A673 (cell line): ENCODE measurements around the gene PDIA4. TPM values are rescaled to one million over a fixed set of nuclear protein-coding genes. Genes with fewer than 3 reads are reported as not detected.
A peak's percentile ranks its signal among the peaks of the same experiment; 100 is the strongest.

Experiments used
- BruUV-seq: library from RNA; stranded (reverse); fragments of 400-500 nt; replicated peaks from 2 replicates; lab custom pipeline; 2021; lab: Mats Ljungman, UMichigan
- CTCF ChIA-PET: fragments of 300-600 bp; sonication (Branson Sonifier 250); formaldehyde crosslinking; loops from one replicate; lab custom pipeline; 2022; ENCODE audit warnings: antibody characterized with exemption; lab: Charles Lee
- POLR2A ChIA-PET: fragments of 300-600 bp; sonication (Branson Sonifier 250); formaldehyde crosslinking; loops from one replicate; lab custom pipeline; 2022; ENCODE audit warnings: antibody characterized with exemption; ENCODE audit not compliant: low non-redundant PET; lab: Charles Lee
- DNase-seq: peaks from one replicate; pipeline ENCODE4 v3.0.0-alpha.2; 2015; ENCODE audit warnings: low spot score
- H3K27ac ChIP-seq: fragments of 200-600 bp; sonication (generic); 2 replicates; pipeline ENCODE4 v1.5.1; 2016; ENCODE audit warnings: mixed run types, low read depth, mild to moderate bottlenecking, mixed read lengths, antibody characterized with exemption, low read length; ENCODE audit not compliant: poor library complexity, severe bottlenecking
- H3K27me3 ChIP-seq: fragments of 200-600 bp; sonication (generic); replicated peaks from 2 replicates; pipeline ENCODE4 v1.6.1; 2017; ENCODE audit warnings: mixed run types, low read depth, mild to moderate bottlenecking, mixed read lengths, antibody characterized with exemption, low read length; ENCODE audit not compliant: insufficient read depth, poor library complexity
- H3K36me3 ChIP-seq: fragments of 200-600 bp; sonication (generic); 2 replicates; pipeline ENCODE4 v1.6.1; 2016; ENCODE audit warnings: mixed run types, mild to moderate bottlenecking, mixed read lengths, antibody characterized with exemption, low read length; ENCODE audit not compliant: insufficient read depth, poor library complexity, severe bottlenecking
- H3K4me1 ChIP-seq: fragments of 200-600 bp; sonication (generic); 2 replicates; pipeline ENCODE4 v1.6.1; 2017; ENCODE audit warnings: mixed run types, mild to moderate bottlenecking, mixed read lengths, antibody characterized with exemption, low read length; ENCODE audit not compliant: insufficient read depth, poor library complexity, severe bottlenecking
- H3K4me3 ChIP-seq: fragments of 200-600 bp; sonication (generic); 2 replicates; pipeline ENCODE4 v1.5.1; 2016; ENCODE audit warnings: low read depth, mixed run types, mild to moderate bottlenecking, mixed read lengths, low read length; ENCODE audit not compliant: poor library complexity, severe bottlenecking
- H3K9me3 ChIP-seq: fragments of 200-600 bp; sonication (generic); 2 replicates; pipeline ENCODE4 v1.6.1; 2016; ENCODE audit warnings: mixed run types, low read depth, mild to moderate bottlenecking, mixed read lengths, antibody characterized with exemption, low read length; ENCODE audit not compliant: poor library complexity, severe bottlenecking
- EZH2 ChIP-seq: fragments of 200-600 bp; sonication (generic); IDR thresholded peaks from 2 replicates; pipeline ENCODE4 v1.6.1; 2017; ENCODE audit warnings: borderline replicate concordance, low read depth, mild to moderate bottlenecking, mixed read lengths, antibody characterized with exemption, low read length; ENCODE audit not compliant: poor library complexity, severe bottlenecking
- intact Hi-C: fragments of 100-400 bp; cut with micrococcal nuclease; formaldehyde crosslinking; loops from one replicate; pipeline ENCODE4 v1.10.0; 2022; ENCODE audit not compliant: unreplicated experiment
- total RNA-seq: library from RNA; stranded (reverse); gene quantifications from 2 replicates; pipeline ENCODE4 v1.2.3, GENCODE V29; 2021
- TF ChIP-seq, protein P1 (sequence below): fragments of 300-800, 200-600 bp; sonication (generic); conservative IDR thresholded peaks from 2 replicates; pipeline ENCODE4 v1.5.1; 2017; ENCODE audit warnings: low read depth, mild to moderate bottlenecking, antibody characterized with exemption, low read length, moderate library complexity, mixed read lengths

The PDIA4 gene
- total RNA-seq, 1 experiment from 2014 or later: 235 TPM

GRCh38 chr7:149027611-149028345 lies 527 bp downstream of the PDIA4 start:
- no peaks in the 10 kb centered on the region for H3K27me3 ChIP-seq
- CTCF ChIA-PET: interaction anchor here (1.2 kb wide), 2 partner anchors 22 to 38 kb away, joined by 3 read pairs; no protein-coding TSS in a partner anchor
- H3K4me1 ChIP-seq: peaks cover 34% of the 10 kb centered on the region
- no peaks in the 10 kb centered on the region for H3K9me3 ChIP-seq
- intact Hi-C loops: loop anchor here (2.0 to 5.0 kb wide), 2 partner anchors 37 to 40 kb away; no protein-coding TSS in a partner anchor
- peaks cover 20% of the 10 kb centered on the region for H3K36me3 ChIP-seq
- BruUV-seq: no TSS peak
- H3K4me3 ChIP-seq: peak overlapping the region; percentile 99
- DNase-seq: peak; percentile 28
- POLR2A ChIA-PET: no interaction called here
- no peak for TF ChIP-seq EZH2
- H3K27ac ChIP-seq: peak overlapping the region; percentile 98

DNA sequence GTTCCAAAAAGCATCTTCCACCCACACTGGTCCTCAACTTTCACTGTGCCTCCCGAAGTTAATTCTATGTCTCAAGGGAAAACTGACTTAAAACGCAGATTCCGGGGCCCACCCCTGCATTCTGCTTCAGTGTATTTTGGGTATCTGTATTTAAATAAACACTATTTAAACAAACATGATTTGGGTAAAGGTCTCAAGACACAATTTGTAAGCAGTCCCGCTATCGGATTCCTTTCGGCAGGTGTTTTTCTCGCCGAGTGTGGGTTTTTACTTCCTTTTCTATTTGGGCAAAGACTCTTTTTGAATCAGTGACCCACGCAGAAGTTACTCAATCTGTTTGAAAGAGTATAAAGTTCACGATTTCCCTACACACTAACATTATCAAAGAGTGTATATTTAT lies 1.2 kb downstream of the PDIA4 start:
- POLR2A ChIA-PET: no interaction called here
- Histone ChIP-seq H3K27me3 (no peaks in the 10 kb centered on the region), H3K36me3 (peaks cover 20% of the 10 kb centered on the region), H3K4me3 (peak overlapping the region; percentile 99), H3K27ac (peak overlapping the region; percentile 98), H3K4me1 (peaks cover 42% of the 10 kb centered on the region), H3K9me3 (no peaks in the 10 kb centered on the region)
- TSS peak; percentile 49 for BruUV-seq
- no peak for TF ChIP-seq EZH2
- TF ChIP-seq, protein P1, sequence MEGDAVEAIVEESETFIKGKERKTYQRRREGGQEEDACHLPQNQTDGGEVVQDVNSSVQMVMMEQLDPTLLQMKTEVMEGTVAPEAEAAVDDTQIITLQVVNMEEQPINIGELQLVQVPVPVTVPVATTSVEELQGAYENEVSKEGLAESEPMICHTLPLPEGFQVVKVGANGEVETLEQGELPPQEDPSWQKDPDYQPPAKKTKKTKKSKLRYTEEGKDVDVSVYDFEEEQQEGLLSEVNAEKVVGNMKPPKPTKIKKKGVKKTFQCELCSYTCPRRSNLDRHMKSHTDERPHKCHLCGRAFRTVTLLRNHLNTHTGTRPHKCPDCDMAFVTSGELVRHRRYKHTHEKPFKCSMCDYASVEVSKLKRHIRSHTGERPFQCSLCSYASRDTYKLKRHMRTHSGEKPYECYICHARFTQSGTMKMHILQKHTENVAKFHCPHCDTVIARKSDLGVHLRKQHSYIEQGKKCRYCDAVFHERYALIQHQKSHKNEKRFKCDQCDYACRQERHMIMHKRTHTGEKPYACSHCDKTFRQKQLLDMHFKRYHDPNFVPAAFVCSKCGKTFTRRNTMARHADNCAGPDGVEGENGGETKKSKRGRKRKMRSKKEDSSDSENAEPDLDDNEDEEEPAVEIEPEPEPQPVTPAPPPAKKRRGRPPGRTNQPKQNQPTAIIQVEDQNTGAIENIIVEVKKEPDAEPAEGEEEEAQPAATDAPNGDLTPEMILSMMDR: no peak
- CTCF ChIA-PET: interaction anchor here (1.2 kb wide), 2 partner anchors 22 to 39 kb away, joined by 3 read pairs; no protein-coding TSS in a partner anchor
- peak; percentile 55 for DNase-seq
- intact Hi-C loops: loop anchor here (5.0 kb wide), 1 partner anchor 40 kb away; no protein-coding TSS in a partner anchor

- intact Hi-C loops: no loop called here
- Histone ChIP-seq H3K4me3 (no peak overlapping the region), H3K4me1 (peaks cover 39% of the 10 kb centered on the region), H3K27me3 (no peaks in the 10 kb centered on the region), H3K9me3 (no peaks in the 10 kb centered on the region), H3K36me3 (peaks cover 34% of the 10 kb centered on the region), H3K27ac (peak overlapping the region; percentile 61)
- CTCF ChIA-PET: no interaction called here
- POLR2A ChIA-PET: no interaction called here
- no TSS peak for BruUV-seq
- TF ChIP-seq EZH2: no peak
- TF ChIP-seq, protein P1: no peak
- DNase-seq: no peak
These were observed 4.6 kb downstream of the PDIA4 start for GRCh38 chr7:149023662-149024061.
